SU-DHL-6 (cell line): Measurements from ENCODE around the gene AATF.

Source experiments
- CTCF ChIP-seq: fragments of 200-600 bp; sonication (generic); IDR thresholded peaks from one replicate; pipeline ENCODE4 v1.5.1; 2017; ENCODE audit warnings: antibody characterized with exemption, mild to moderate bottlenecking, low read length, moderate library complexity; ENCODE audit not compliant: insufficient read depth, poor library complexity, severe bottlenecking
- EZH2phosphoT487 ChIP-seq: fragments of 200-600 bp; sonication (generic), shearing (Covaris generic); conservative IDR thresholded peaks from 2 replicates; pipeline ENCODE4 v1.6.1; 2018; ENCODE audit warnings: mild to moderate bottlenecking, antibody characterized with exemption, low read length, moderate library complexity, mixed read lengths

- no peak for TF ChIP-seq CTCF
- no peak for TF ChIP-seq EZH2phosphoT487
Observed at GRCh38 chr17:36934144-36934691, 14.5 kb upstream of the AATF start.
